T-helper 22 cell (primary cell): ENCODE data around the gene CEP76.

ENCODE experiments used
- DNase-seq: peaks from one replicate; pipeline ENCODE4 v3.0.0-alpha.2; 2020; ENCODE audit warnings: low read depth

The CEP76 gene

GRCh38 chr18:12702221-12703095 is at the start of gene CEP76, which contains the start of gene PSMG2:
CEP76 (minus strand) TSS chr18:12702723; CDS start chr18:12702548, 175 bp downstream.
PSMG2 (plus strand) TSS chr18:12703042; CDS start chr18:12703108, 66 bp downstream.
- peak; percentile 74 for DNase-seq

GRCh38 chr18:12751891-12752290 is 49.4 kb upstream of the CEP76 start:
- no peak for DNase-seq

- DNase-seq = no peak
Observed at GRCh38 chr18:12751503-12751884, 49.0 kb upstream of the CEP76 start.

GRCh38 chr18:12750715-12751502 is 48.4 kb upstream of the CEP76 start:
- DNase-seq = no peak

GRCh38 chr18:12750076-12750714 is 47.7 kb upstream of the CEP76 start:
- DNase-seq = no peak

GRCh38 chr18:12749121-12749520 is 46.6 kb upstream of the CEP76 start:
- DNase-seq = no peak

- DNase-seq = no peak
Observed at GRCh38 chr18:12748671-12749070, 46.1 kb upstream of the CEP76 start.

- no peak for DNase-seq
Observed at GRCh38 chr18:12747530-12748315, 45.2 kb upstream of the CEP76 start.

- no peak for DNase-seq
Observed at GRCh38 chr18:12745095-12745795, 42.7 kb upstream of the CEP76 start.

- DNase-seq = no peak
Observed at GRCh38 chr18:12744103-12744502, 41.6 kb upstream of the CEP76 start.

- DNase-seq = no peak
Observed at GRCh38 chr18:12742453-12742852, 39.9 kb upstream of the CEP76 start.

- no peak for DNase-seq
Observed at GRCh38 chr18:12741351-12741750, 38.8 kb upstream of the CEP76 start.

- no peak for DNase-seq
Observed at GRCh38 chr18:12737243-12737902, 34.9 kb upstream of the CEP76 start.

GRCh38 chr18:12726774-12727550 is 24.4 kb upstream of the CEP76 start:
- DNase-seq = peak; percentile 7

- DNase-seq = no peak
Observed at GRCh38 chr18:12726331-12726730, 23.8 kb upstream of the CEP76 start.

GRCh38 chr18:12722731-12723130 is 20.2 kb upstream of the CEP76 start:
- no peak for DNase-seq

- no peak for DNase-seq
Observed at GRCh38 chr18:12721495-12722275, 19.2 kb upstream of the CEP76 start.

GRCh38 chr18:12711446-12711845 is 8.9 kb upstream of the CEP76 start:
- DNase-seq = no peak

GRCh38 chr18:12703664-12704063 is 1.1 kb upstream of the CEP76 start:
- DNase-seq = no peak
